ENCODE data around the gene USP47.

The USP47 gene

GRCh38 chr11:11963842-11964773, 122.3 kb downstream of the USP47 start:
- ATAC-seq, result no peak
- TF ChIP-seq ARNTL (CRISPR knock-in tag; IDR thresholded peaks at IDR 0.05; ENCODE audit: borderline replicate concordance, low read depth) (no peak), GLIS3 (CRISPR knock-in tag; IDR thresholded peaks at IDR 0.05) (no peak), ESRRG (CRISPR knock-in tag; IDR thresholded peaks at IDR 0.05) (no peak), ISL1 (CRISPR knock-in tag; IDR thresholded peaks at IDR 0.05) (no peak), ZNF565 (CRISPR knock-in tag; conservative IDR thresholded peaks at IDR 0.05; ENCODE audit: low read depth) (no peak), TOX (CRISPR knock-in tag; IDR thresholded peaks at IDR 0.05; ENCODE audit: borderline replicate concordance) (no peak), ZFP3 (CRISPR knock-in tag; IDR thresholded peaks at IDR 0.05) (no peak), CSDC2 (CRISPR knock-in tag; IDR thresholded peaks at IDR 0.05) (no peak), PPARA (CRISPR knock-in tag; IDR thresholded peaks at IDR 0.05; ENCODE audit: borderline replicate concordance) (no peak)
- TF ChIP-seq, protein P1, sequence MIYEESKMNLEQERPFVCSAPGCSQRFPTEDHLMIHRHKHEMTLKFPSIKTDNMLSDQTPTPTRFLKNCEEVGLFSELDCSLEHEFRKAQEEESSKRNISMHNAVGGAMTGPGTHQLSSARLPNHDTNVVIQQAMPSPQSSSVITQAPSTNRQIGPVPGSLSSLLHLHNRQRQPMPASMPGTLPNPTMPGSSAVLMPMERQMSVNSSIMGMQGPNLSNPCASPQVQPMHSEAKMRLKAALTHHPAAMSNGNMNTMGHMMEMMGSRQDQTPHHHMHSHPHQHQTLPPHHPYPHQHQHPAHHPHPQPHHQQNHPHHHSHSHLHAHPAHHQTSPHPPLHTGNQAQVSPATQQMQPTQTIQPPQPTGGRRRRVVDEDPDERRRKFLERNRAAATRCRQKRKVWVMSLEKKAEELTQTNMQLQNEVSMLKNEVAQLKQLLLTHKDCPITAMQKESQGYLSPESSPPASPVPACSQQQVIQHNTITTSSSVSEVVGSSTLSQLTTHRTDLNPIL (CRISPR knock-in tag; IDR thresholded peaks at IDR 0.05; ENCODE audit: low read depth), result no peak

- no peak for TF ChIP-seq ZNF8 (CRISPR knock-in tag; IDR thresholded peaks at IDR 0.05)
- TF ChIP-seq BACH2 (CRISPR knock-in tag; IDR thresholded peaks at IDR 0.05; ENCODE audit: borderline replicate concordance), result no peak
- TF ChIP-seq ISL1 (CRISPR knock-in tag; IDR thresholded peaks at IDR 0.05), result no peak
- TF ChIP-seq ZFP3 (CRISPR knock-in tag; IDR thresholded peaks at IDR 0.05), result no peak
- no peak for TF ChIP-seq TCF4 (CRISPR knock-in tag; IDR thresholded peaks at IDR 0.05; ENCODE audit: borderline replicate concordance)
- TF ChIP-seq ZNF70 (CRISPR knock-in tag; IDR thresholded peaks at IDR 0.05), result no peak
- no peak for TF ChIP-seq CSRNP3 (CRISPR knock-in tag; IDR thresholded peaks at IDR 0.05)
- no peak for TF ChIP-seq PPARA (CRISPR knock-in tag; IDR thresholded peaks at IDR 0.05; ENCODE audit: borderline replicate concordance)
- TF ChIP-seq TSHZ2 (CRISPR knock-in tag; IDR thresholded peaks at IDR 0.05), result no peak
- TF ChIP-seq, protein P1 (CRISPR knock-in tag; IDR thresholded peaks at IDR 0.05; ENCODE audit: low read depth), result no peak
- no peak for TF ChIP-seq OSR1 (CRISPR knock-in tag; IDR thresholded peaks at IDR 0.05)
- no peak for TF ChIP-seq ESRRG (CRISPR knock-in tag; IDR thresholded peaks at IDR 0.05)
- ATAC-seq, result no peak
Observed at GRCh38 chr11:11964774-11965150, 123.0 kb downstream of the USP47 start.

DNA sequence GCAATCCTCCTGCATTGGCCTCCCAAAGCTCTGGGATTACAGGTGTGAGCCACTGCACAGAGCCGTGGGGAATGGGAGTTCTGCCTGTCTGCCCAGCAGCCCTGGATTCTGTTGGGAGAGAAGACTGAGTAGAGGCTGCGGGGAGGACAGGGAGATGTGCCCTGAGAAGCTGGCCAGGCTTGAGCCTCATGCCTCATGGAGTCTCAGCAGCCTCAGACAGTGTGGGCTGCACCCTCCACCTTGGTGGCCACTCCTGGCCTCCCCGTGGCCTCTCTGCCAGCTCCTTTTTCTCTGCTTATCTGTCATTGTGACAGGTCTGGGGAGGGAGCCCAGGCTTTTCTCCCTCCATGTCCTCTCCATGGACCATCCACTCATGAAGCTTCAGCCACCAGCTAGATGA, 123.4 kb downstream of the USP47 start:
- TF ChIP-seq OSR1 (CRISPR knock-in tag; IDR thresholded peaks at IDR 0.05) (no peak), ZFP30 (CRISPR knock-in tag; IDR thresholded peaks at IDR 0.05) (no peak), RARB (CRISPR knock-in tag; IDR thresholded peaks at IDR 0.05) (no peak), ZNF565 (CRISPR knock-in tag; conservative IDR thresholded peaks at IDR 0.05; ENCODE audit: low read depth) (no peak), ZFP3 (CRISPR knock-in tag; IDR thresholded peaks at IDR 0.05) (no peak), ESRRG (CRISPR knock-in tag; IDR thresholded peaks at IDR 0.05) (no peak), ZNF70 (CRISPR knock-in tag; IDR thresholded peaks at IDR 0.05) (no peak), SNAI2 (CRISPR knock-in tag; IDR thresholded peaks at IDR 0.05) (no peak), TSHZ2 (CRISPR knock-in tag; IDR thresholded peaks at IDR 0.05) (no peak), GLIS3 (CRISPR knock-in tag; IDR thresholded peaks at IDR 0.05) (no peak), PATZ1 (CRISPR knock-in tag; IDR thresholded peaks at IDR 0.05; ENCODE audit: borderline replicate concordance) (no peak), TCF4 (CRISPR knock-in tag; IDR thresholded peaks at IDR 0.05; ENCODE audit: borderline replicate concordance) (no peak), PPARA (CRISPR knock-in tag; IDR thresholded peaks at IDR 0.05; ENCODE audit: borderline replicate concordance) (no peak), ZNF8 (CRISPR knock-in tag; IDR thresholded peaks at IDR 0.05) (no peak), ARNTL (CRISPR knock-in tag; IDR thresholded peaks at IDR 0.05; ENCODE audit: borderline replicate concordance, low read depth) (no peak), CSDC2 (CRISPR knock-in tag; IDR thresholded peaks at IDR 0.05) (no peak), ISL1 (CRISPR knock-in tag; IDR thresholded peaks at IDR 0.05) (no peak)
- TF ChIP-seq, protein P1 (CRISPR knock-in tag; IDR thresholded peaks at IDR 0.05; ENCODE audit: low read depth), result no peak

More for the DNA sequence above, 123.4 kb downstream of the USP47 start:
- ATAC-seq, result no peak

Data from SK-N-SH treated with all-trans-retinoic acid at 6 μM for 48 hours (cell line).